ENCODE results near the gene EDRF1.

GRCh38 chr10:125683063-125683462, 36.4 kb upstream of the EDRF1 start, which contains the start of gene TEX36:
- TF ChIP-seq CTCF (IDR thresholded peaks at IDR 0.05) (no peak), POLR2A (IDR thresholded peaks at IDR 0.05) (no peak)

All from testis (tissue), 2 donors.